ENCODE data around the gene AUTS2. TPM values are rescaled to one million over a fixed set of nuclear protein-coding genes. Genes with fewer than 3 reads are reported as not detected.

The AUTS2 gene
- total and polyA plus RNA-seq, 10 of the 15 experiments (the other 5 are each of a cell fraction or from before 2014, with no cell fraction given): 6.4 to 55.6 (median 21.6) TPM

- H4K20me1 ChIP-seq (ENCODE audit: control insufficient read depth, insufficient read depth): no peaks in the 10 kb centered on the region
- no peak for FAIRE-seq
- CTCF ChIA-PET: interaction anchor here (0.7 to 1.5 kb wide), 2 partner anchors 8 to 70 kb away, joined by 3 to 4 read pairs; no protein-coding TSS in a partner anchor
These were observed 1018.5 kb downstream of the AUTS2 start for GRCh38 chr7:70616821-70617220.

GRCh38 chr7:70618020-70618551 is 1019.8 kb downstream of the AUTS2 start:
- no peaks in the 10 kb centered on the region; a peak in 1 of 4 replicates for H3K36me3 ChIP-seq (ENCODE audit: control insufficient read depth in 2 of 2, insufficient read depth in 2 of 2, low read length in 1 of 2)
- POLR2A ChIA-PET: no interaction called here
- 32% methylated on average over 10 of the region's 10 CpGs for WGBS (ENCODE audit: insufficient coverage, insufficient replicate concordance, low lambda C conversion rate, missing lambda C conversion rate)
- intact Hi-C loops (cut with micrococcal nuclease; ENCODE audit: unreplicated experiment): no loop called here
- no TSS peak for BruUV-seq (replicated peaks)
- no peak overlapping the region for H2AFZ ChIP-seq (ENCODE audit: control insufficient read depth, low read depth, low read length)
- no peaks in the 10 kb centered on the region for H3K79me2 ChIP-seq (ENCODE audit: control insufficient read depth, insufficient read depth, low read length)
- no peaks in the 10 kb centered on the region for H3K9me3 ChIP-seq (replicated peaks; ENCODE audit: control insufficient read depth, insufficient read depth, low read length)
- RAD21 ChIA-PET (ENCODE audit: unreplicated experiment): no interaction called here
- no peak overlapping the region for H3K4me2 ChIP-seq (ENCODE audit: control insufficient read depth, insufficient read depth)
- no peaks in the 10 kb centered on the region for H4K20me1 ChIP-seq (ENCODE audit: control insufficient read depth, insufficient read depth)
- no peaks in the 10 kb centered on the region for H3K27me3 ChIP-seq (replicated peaks in 1 of 2; ENCODE audit: control insufficient read depth in 2 of 2, insufficient read depth in 2 of 2, low read length in 1 of 2)
- in situ Hi-C loops (cut with MboI): no loop called here
- no peak for TF ChIP-seq RUNX3 (IDR thresholded peaks at IDR 0.05; ENCODE audit: low read length)
- TF ChIP-seq IKZF2 (IDR thresholded peaks at IDR 0.05): no peak
- ATAC-seq: no peak
- no peak for FAIRE-seq
- H3K4me1 ChIP-seq (ENCODE audit: control insufficient read depth, insufficient read depth, low read length): no peaks in the 10 kb centered on the region
- H3K9ac ChIP-seq (ENCODE audit: control insufficient read depth, insufficient read depth, low read length): no peak overlapping the region
- SMC1A ChIA-PET (ENCODE audit: uncharacterized antibody, unreplicated experiment): no interaction called here
- DNase-seq (ENCODE audit: low read depth, low spot score): no peak
- H3K4me3 ChIP-seq: no peak overlapping the region
- H3K27ac ChIP-seq (ENCODE audit: control insufficient read depth, insufficient read depth): no peak overlapping the region
- CTCF ChIA-PET: interaction anchor here (0.7 to 1.5 kb wide), 2 partner anchors 21 to 80 kb away, joined by 3 read pairs; no protein-coding TSS in a partner anchor

More at GRCh38 chr7:70616821-70617220, 1018.5 kb downstream of the AUTS2 start:
- Histone ChIP-seq H2AFZ (ENCODE audit: control insufficient read depth, low read depth, low read length) (no peak overlapping the region), H3K9me3 (replicated peaks; ENCODE audit: control insufficient read depth, insufficient read depth, low read length) (no peaks in the 10 kb centered on the region), H3K4me1 (ENCODE audit: control insufficient read depth, insufficient read depth, low read length) (no peaks in the 10 kb centered on the region), H3K4me2 (ENCODE audit: control insufficient read depth, insufficient read depth) (no peak overlapping the region), H3K9ac (ENCODE audit: control insufficient read depth, insufficient read depth, low read length) (no peak overlapping the region), H3K27ac (ENCODE audit: control insufficient read depth, insufficient read depth) (no peak overlapping the region), H3K36me3 (ENCODE audit: control insufficient read depth in 2 of 2, insufficient read depth in 2 of 2, low read length in 1 of 2) (no peaks in the 10 kb centered on the region; a peak in 1 of 4 replicates), H3K4me3 (no peak overlapping the region), H3K27me3 (replicated peaks in 1 of 2; ENCODE audit: control insufficient read depth in 2 of 2, insufficient read depth in 2 of 2, low read length in 1 of 2) (no peaks in the 10 kb centered on the region), H3K79me2 (ENCODE audit: control insufficient read depth, insufficient read depth, low read length) (no peaks in the 10 kb centered on the region)
- no TSS peak for BruUV-seq (replicated peaks)
- RAD21 ChIA-PET (ENCODE audit: unreplicated experiment): no interaction called here
- no peak for DNase-seq (ENCODE audit: low read depth, low spot score)
- intact Hi-C loops (cut with micrococcal nuclease; ENCODE audit: unreplicated experiment) (no loop called here), in situ Hi-C loops (cut with MboI) (no loop called here)
- SMC1A ChIA-PET (ENCODE audit: uncharacterized antibody, unreplicated experiment): no interaction called here
- ATAC-seq: no peak; the same call in 2 of the 3 replicates
- TF ChIP-seq JUNB (IDR thresholded peaks at IDR 0.05) (no peak), RB1 (IDR thresholded peaks at IDR 0.05; ENCODE audit: borderline replicate concordance) (no peak), CREB1 (IDR thresholded peaks at IDR 0.05; ENCODE audit: low read depth) (no peak), MEF2A (IDR thresholded peaks at IDR 0.05; ENCODE audit: insufficient read depth, low read depth, low read length) (no peak), YY1 (IDR thresholded peaks at IDR 0.05; ENCODE audit: low read depth, low read length) (no peak), RELA (IDR thresholded peaks at IDR 0.05; ENCODE audit: borderline replicate concordance, partially characterized antibody) (no peak), CHD4 (IDR thresholded peaks at IDR 0.05) (no peak), EED (IDR thresholded peaks at IDR 0.05; ENCODE audit: low read depth) (no peak), RAD21 (IDR thresholded peaks at IDR 0.05; ENCODE audit: insufficient read depth, low read depth, low read length) (no peak), TAF1 (IDR thresholded peaks at IDR 0.05; ENCODE audit: borderline replicate concordance, low read depth, low read length) (no peak), SMARCA5 (IDR thresholded peaks at IDR 0.05) (no peak), SREBF2 (IDR thresholded peaks at IDR 0.05; ENCODE audit: low read length) (no peak)
- POLR2A ChIA-PET: no interaction called here
- 6% methylated on average over 3 of the region's 3 CpGs for WGBS (ENCODE audit: insufficient coverage, insufficient replicate concordance, low lambda C conversion rate, missing lambda C conversion rate)

Measured in GM12878 (cell line).